Ovary (tissue), 3 donors: Measurements from ENCODE around the gene CCDC60.

ENCODE experiments used
- EP300 ChIP-seq: sonication (generic); formaldehyde crosslinking; IDR thresholded peaks from one replicate; pipeline ENCODE4 v1.6.1; 2017; ENCODE audit warnings: antibody characterized with exemption
- POLR2A ChIP-seq: fragments of 450-650 bp; IDR thresholded peaks from one replicate; pipeline ENCODE4 v1.6.1; 2017; ENCODE audit warnings: antibody characterized with exemption, mild to moderate bottlenecking, moderate library complexity
- TF ChIP-seq, protein P1 (sequence below), 3 donors: fragments of 450-650 bp in 2 of 3; fragments of 200-600 bp in 1 of 3; IDR thresholded peaks; one replicate each; pipeline versions ENCODE4 v1.5.1 to v1.8.0; 2016 to 2022; ENCODE audit warnings: antibody characterized with exemption in 3 of 3, mild to moderate bottlenecking in 1 of 3
- donor health status: DM: no; HTN: no; CAD: no.

DNA sequence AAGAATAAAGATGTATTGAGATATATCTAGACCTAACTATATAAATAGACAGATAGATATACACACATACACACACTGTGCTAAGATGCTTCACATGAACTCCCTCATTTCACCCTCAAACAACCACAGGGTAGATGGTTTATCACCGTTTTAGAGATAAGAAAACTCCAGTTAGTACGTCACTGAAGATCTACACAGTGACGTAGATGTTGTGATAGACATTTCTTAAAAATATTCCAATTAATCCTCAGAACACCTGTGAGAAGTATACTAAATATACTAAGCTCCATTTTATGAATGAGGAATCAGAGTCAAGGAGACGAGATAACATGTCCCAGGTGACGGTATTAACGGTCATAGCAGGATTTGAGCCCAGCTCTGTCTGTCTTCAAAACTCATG, 31.5 kb downstream of the CCDC60 start:
- TF ChIP-seq EP300 = no peak
- TF ChIP-seq, protein P1, sequence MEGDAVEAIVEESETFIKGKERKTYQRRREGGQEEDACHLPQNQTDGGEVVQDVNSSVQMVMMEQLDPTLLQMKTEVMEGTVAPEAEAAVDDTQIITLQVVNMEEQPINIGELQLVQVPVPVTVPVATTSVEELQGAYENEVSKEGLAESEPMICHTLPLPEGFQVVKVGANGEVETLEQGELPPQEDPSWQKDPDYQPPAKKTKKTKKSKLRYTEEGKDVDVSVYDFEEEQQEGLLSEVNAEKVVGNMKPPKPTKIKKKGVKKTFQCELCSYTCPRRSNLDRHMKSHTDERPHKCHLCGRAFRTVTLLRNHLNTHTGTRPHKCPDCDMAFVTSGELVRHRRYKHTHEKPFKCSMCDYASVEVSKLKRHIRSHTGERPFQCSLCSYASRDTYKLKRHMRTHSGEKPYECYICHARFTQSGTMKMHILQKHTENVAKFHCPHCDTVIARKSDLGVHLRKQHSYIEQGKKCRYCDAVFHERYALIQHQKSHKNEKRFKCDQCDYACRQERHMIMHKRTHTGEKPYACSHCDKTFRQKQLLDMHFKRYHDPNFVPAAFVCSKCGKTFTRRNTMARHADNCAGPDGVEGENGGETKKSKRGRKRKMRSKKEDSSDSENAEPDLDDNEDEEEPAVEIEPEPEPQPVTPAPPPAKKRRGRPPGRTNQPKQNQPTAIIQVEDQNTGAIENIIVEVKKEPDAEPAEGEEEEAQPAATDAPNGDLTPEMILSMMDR (IDR thresholded peaks at IDR 0.05) = no peak
- no peak for TF ChIP-seq POLR2A
